Tibial nerve (tissue), 4 donors: Measurements from ENCODE around the gene MIEN1.

Source experiments
- EP300 ChIP-seq, 2 donors: sonication (generic); formaldehyde crosslinking; IDR thresholded peaks; one replicate each; pipeline ENCODE4 v1.6.1; 2017; ENCODE audit warnings: antibody characterized with exemption in 2 of 2, mild to moderate bottlenecking in 1 of 2
- POLR2A ChIP-seq, 2 donors: fragments of 450-650 bp; IDR thresholded peaks; one replicate each; pipeline ENCODE4 v1.6.1; 2017; ENCODE audit warnings: antibody characterized with exemption in 2 of 2, mild to moderate bottlenecking in 2 of 2, moderate library complexity in 2 of 2
- TF ChIP-seq, protein P1 (sequence below), 5 experiments: fragments of 200-600 bp in 3 of 5; fragments of 450-650 bp in 2 of 5; sonication (generic) in 3 of 5; IDR thresholded peaks; one replicate each; pipeline ENCODE4 v1.5.1; 2016 to 2019; ENCODE audit warnings: antibody characterized with exemption in 5 of 5, mild to moderate bottlenecking in 3 of 5, moderate library complexity in 2 of 5

GRCh38 chr17:39709998-39710964, 20.1 kb downstream of the MIEN1 start:
- TF ChIP-seq, protein P1, sequence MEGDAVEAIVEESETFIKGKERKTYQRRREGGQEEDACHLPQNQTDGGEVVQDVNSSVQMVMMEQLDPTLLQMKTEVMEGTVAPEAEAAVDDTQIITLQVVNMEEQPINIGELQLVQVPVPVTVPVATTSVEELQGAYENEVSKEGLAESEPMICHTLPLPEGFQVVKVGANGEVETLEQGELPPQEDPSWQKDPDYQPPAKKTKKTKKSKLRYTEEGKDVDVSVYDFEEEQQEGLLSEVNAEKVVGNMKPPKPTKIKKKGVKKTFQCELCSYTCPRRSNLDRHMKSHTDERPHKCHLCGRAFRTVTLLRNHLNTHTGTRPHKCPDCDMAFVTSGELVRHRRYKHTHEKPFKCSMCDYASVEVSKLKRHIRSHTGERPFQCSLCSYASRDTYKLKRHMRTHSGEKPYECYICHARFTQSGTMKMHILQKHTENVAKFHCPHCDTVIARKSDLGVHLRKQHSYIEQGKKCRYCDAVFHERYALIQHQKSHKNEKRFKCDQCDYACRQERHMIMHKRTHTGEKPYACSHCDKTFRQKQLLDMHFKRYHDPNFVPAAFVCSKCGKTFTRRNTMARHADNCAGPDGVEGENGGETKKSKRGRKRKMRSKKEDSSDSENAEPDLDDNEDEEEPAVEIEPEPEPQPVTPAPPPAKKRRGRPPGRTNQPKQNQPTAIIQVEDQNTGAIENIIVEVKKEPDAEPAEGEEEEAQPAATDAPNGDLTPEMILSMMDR (IDR thresholded peaks at IDR 0.05), result no peak
- TF ChIP-seq POLR2A (IDR thresholded peaks at IDR 0.05) (no peak), EP300 (IDR thresholded peaks at IDR 0.05) (no peak)
